GM13976 (cell line): ENCODE results near the gene CNTRL.
"Not testable (repeated sequence)": the region's sequence is repeated elsewhere in the genome, so short reads cannot be mapped to it uniquely, and the experiment has no call there.

Experiments
- DNase-seq: peaks from one replicate; pipeline ENCODE4 v3.0.0; 2012; ENCODE audit warnings: low spot score
- CTCF ChIP-seq: IDR thresholded peaks from 2 replicates; pipeline ENCODE4 v1.5.1; 2012; ENCODE audit warnings: borderline replicate concordance, mild to moderate bottlenecking; ENCODE audit not compliant: insufficient read depth; ENCODE audit errors: extremely low read depth, missing control alignments, control extremely low read depth
- in situ Hi-C: fragments of 300-500 bp; cut with MboI; formaldehyde crosslinking; loops from one replicate; pipeline ENCODE4 v1.12.0; 2022; ENCODE audit warnings: low sequenced_read_pairs, mixed read lengths, inconsistent platforms; ENCODE audit not compliant: unreplicated experiment

The CNTRL gene

GRCh38 chr9:121172726-121173487, 98.2 kb downstream of the CNTRL start:
- TF ChIP-seq CTCF: no peak
- DNase-seq: no peak
- in situ Hi-C loops: no loop called here

GRCh38 chr9:121173501-121173900, 98.7 kb downstream of the CNTRL start:
- DNase-seq: no peak
- in situ Hi-C loops: no loop called here
- TF ChIP-seq CTCF: no peak

- in situ Hi-C loops: no loop called here
- no peak for TF ChIP-seq CTCF
- no peak for DNase-seq
Measured at GRCh38 chr9:121178676-121179372, 104.1 kb downstream of the CNTRL start.

- in situ Hi-C loops, DNase-seq: not testable (repeated sequence)
Measured at GRCh38 chr9:121179373-121179721, 104.6 kb downstream of the CNTRL start.

GRCh38 chr9:121179930-121180681, 105.4 kb downstream of the CNTRL start:
- in situ Hi-C loops: no loop called here
- DNase-seq: no peak
- no peak for TF ChIP-seq CTCF

- no peak for DNase-seq
- no peak for TF ChIP-seq CTCF
- in situ Hi-C loops: no loop called here
Measured at GRCh38 chr9:121182101-121182836, 107.5 kb downstream of the CNTRL start.
